Stimulated activated memory B cell treated with anti-CD40 and anti-IgM and Interleukin-4, amounts not matched to agents 10 μg/mL and 1 μg/mL and 100 μg/mL, for 72 hours (primary cell): ENCODE data around the gene MPL.
"Not testable (repeated sequence)": the region's sequence is repeated elsewhere in the genome, so short reads cannot be mapped to it uniquely, and the experiment has no call there.

Source experiments
- ATAC-seq: fragments of 150-1000 bp; cut with Tn5 transposase; 2 replicates; pipeline ENCODE4 v1.10.0; 2021
- H3K27ac Mint-ChIP-seq: one replicate; pipeline ENCODE4 v1.8.0; 2022; ENCODE audit warnings: mild to moderate bottlenecking, mixed read lengths
- H3K27me3 Mint-ChIP-seq: one replicate; pipeline ENCODE4 v1.8.0; 2022; ENCODE audit warnings: mixed read lengths
- H3K36me3 Mint-ChIP-seq: one replicate; pipeline ENCODE4 v1.8.0; 2022; ENCODE audit warnings: mixed read lengths
- H3K4me1 Mint-ChIP-seq: one replicate; pipeline ENCODE4 v1.8.0; 2022; ENCODE audit warnings: mixed read lengths
- H3K4me3 Mint-ChIP-seq: one replicate; pipeline ENCODE4 v1.8.0; 2022; ENCODE audit warnings: mild to moderate bottlenecking, moderate library complexity, mixed read lengths
- H3K9me3 Mint-ChIP-seq: one replicate; pipeline ENCODE4 v1.8.0; 2022; ENCODE audit warnings: mixed read lengths

The MPL gene

GRCh38 chr1:43388613-43389012 is 51.0 kb downstream of the MPL start:
- H3K9me3 Mint-ChIP-seq = no peaks in the 10 kb centered on the region
- no peak for ATAC-seq
- H3K4me1 Mint-ChIP-seq = peaks cover 37% of the 10 kb centered on the region
- peak overlapping the region; percentile 94 for H3K4me3 Mint-ChIP-seq
- peak overlapping the region; percentile 92 for H3K27ac Mint-ChIP-seq
- H3K36me3 Mint-ChIP-seq = peaks cover 20% of the 10 kb centered on the region
- H3K27me3 Mint-ChIP-seq = no peaks in the 10 kb centered on the region

GRCh38 chr1:43389326-43390313 is 52.0 kb downstream of the MPL start, which contains the start of the genes MED8 and SZT2:
Gene MED8, minus strand, starts transcription at chr1:43389800. Its CDS starts 36 bp downstream, at chr1:43389764.
Gene SZT2, plus strand, starts transcription at chr1:43389899. Its CDS starts 70 bp downstream, at chr1:43389969.
- ATAC-seq = peak; percentile 97
- Mint-ChIP-seq H3K27ac (peak within 1 kb of the TSS; percentile 92), H3K9me3 (no peaks in the 10 kb centered on the region), H3K36me3 (peaks cover 23% of the 10 kb centered on the region), H3K27me3 (no peaks in the 10 kb centered on the region), H3K4me1 (peaks cover 40% of the 10 kb centered on the region), H3K4me3 (peak within 1 kb of the TSS; percentile 94)

- Mint-ChIP-seq H3K27ac (no peak overlapping the region), H3K4me3 (no peak overlapping the region), H3K4me1 (peaks cover 39% of the 10 kb centered on the region), H3K27me3 (no peaks in the 10 kb centered on the region), H3K36me3 (peaks cover 27% of the 10 kb centered on the region), H3K9me3 (no peaks in the 10 kb centered on the region)
- no peak for ATAC-seq
Observed at GRCh38 chr1:43392702-43393101, 55.1 kb downstream of the MPL start.

GRCh38 chr1:43395523-43395922 is 57.9 kb downstream of the MPL start:
- no peak for ATAC-seq
- no peaks in the 10 kb centered on the region for H3K9me3 Mint-ChIP-seq
- H3K27ac Mint-ChIP-seq = no peak overlapping the region
- H3K4me1 Mint-ChIP-seq = peaks cover 25% of the 10 kb centered on the region
- peaks cover 27% of the 10 kb centered on the region for H3K36me3 Mint-ChIP-seq
- no peaks in the 10 kb centered on the region for H3K27me3 Mint-ChIP-seq
- no peak overlapping the region for H3K4me3 Mint-ChIP-seq

- H3K27ac Mint-ChIP-seq = no peak overlapping the region
- no peak for ATAC-seq
- H3K4me3 Mint-ChIP-seq = no peak overlapping the region
- peaks cover 27% of the 10 kb centered on the region for H3K36me3 Mint-ChIP-seq
- H3K27me3 Mint-ChIP-seq = no peaks in the 10 kb centered on the region
- H3K4me1 Mint-ChIP-seq = peaks cover 25% of the 10 kb centered on the region
- H3K9me3 Mint-ChIP-seq = no peaks in the 10 kb centered on the region
Observed at GRCh38 chr1:43396059-43396458, 58.4 kb downstream of the MPL start.

- ATAC-seq = no peak
- H3K4me3 Mint-ChIP-seq = no peak overlapping the region
- no peaks in the 10 kb centered on the region for H3K9me3 Mint-ChIP-seq
- H3K27me3 Mint-ChIP-seq = no peaks in the 10 kb centered on the region
- H3K36me3 Mint-ChIP-seq = peaks cover 44% of the 10 kb centered on the region
- peaks cover 29% of the 10 kb centered on the region for H3K4me1 Mint-ChIP-seq
- H3K27ac Mint-ChIP-seq = no peak overlapping the region
Observed at GRCh38 chr1:43398227-43398626, 60.6 kb downstream of the MPL start.

GRCh38 chr1:43400441-43400840 is 62.8 kb downstream of the MPL start:
- H3K9me3 Mint-ChIP-seq, ATAC-seq, H3K27me3 Mint-ChIP-seq, H3K27ac Mint-ChIP-seq, H3K4me3 Mint-ChIP-seq: not testable (repeated sequence)
- Mint-ChIP-seq H3K36me3 (peaks cover 53% of the 10 kb centered on the region), H3K4me1 (peaks cover 21% of the 10 kb centered on the region)

- Mint-ChIP-seq H3K9me3 (no peaks in the 10 kb centered on the region), H3K4me3 (no peak overlapping the region), H3K27me3 (no peaks in the 10 kb centered on the region), H3K27ac (no peak overlapping the region), H3K36me3 (peaks cover 54% of the 10 kb centered on the region), H3K4me1 (peaks cover 17% of the 10 kb centered on the region)
- no peak for ATAC-seq
Observed at GRCh38 chr1:43402089-43402865, 64.7 kb downstream of the MPL start.
